Neural cell (in vitro differentiated cells): ENCODE results near the gene MCC.

ENCODE experiments used
- CTCF ChIP-seq: fragments of 450-650 bp; IDR thresholded peaks from 2 replicates; pipeline ENCODE4 v1.5.1; 2014; ENCODE audit warnings: antibody characterized with exemption, mild to moderate bottlenecking, moderate library complexity; ENCODE audit not compliant: poor library complexity, severe bottlenecking
- REST ChIP-seq: IDR thresholded peaks from 2 replicates; pipeline ENCODE4 v1.6.1; 2012; ENCODE audit warnings: borderline replicate concordance
- SMC3 ChIP-seq: fragments of 450-650 bp; conservative IDR thresholded peaks from 2 replicates; pipeline ENCODE4 v1.6.1; 2014; ENCODE audit warnings: antibody characterized with exemption, mild to moderate bottlenecking, moderate library complexity; ENCODE audit not compliant: poor library complexity

DNA sequence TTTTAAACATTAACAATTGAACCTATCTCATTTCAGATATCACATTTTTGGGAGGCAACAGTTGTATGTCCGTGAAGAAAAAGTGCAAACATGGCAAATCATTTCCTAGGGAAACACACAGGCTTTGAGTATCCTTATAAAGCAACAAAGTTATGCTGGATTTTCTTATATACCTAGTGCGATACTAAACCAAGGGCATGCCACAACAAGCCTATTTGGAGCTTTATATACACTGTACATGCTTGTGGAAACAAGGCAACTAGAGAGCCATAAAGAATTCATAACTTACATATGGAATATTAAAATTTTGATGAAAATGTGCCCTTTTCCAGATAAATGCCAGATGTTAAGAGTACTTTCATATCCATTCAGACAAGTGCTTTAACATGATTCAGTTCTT lies 320.3 kb downstream of the MCC start:
- TF ChIP-seq CTCF (no peak), SMC3 (no peak), REST (no peak)
